Adrenal gland (tissue), 12 donors: ENCODE results near the gene SGPL1. TPM values are rescaled to one million over a fixed set of nuclear protein-coding genes. Genes with fewer than 3 reads are reported as not detected.

Experiments used
- DNase-seq, 7 donors: peaks; one replicate each; pipeline ENCODE4 v3.0.0-alpha.2; 2019 to 2020
- H3K27ac ChIP-seq, 5 donors: fragments of 200-600 bp; sonication (generic) in 4 of 5; 1 replicate in 3 of 5; 2 replicates in 2 of 5; pipeline versions ENCODE4 v1.5.1 to v1.8.0; 2016 to 2020; ENCODE audit warnings: mild to moderate bottlenecking in 1 of 5
- H3K27me3 ChIP-seq: fragments of 200-600 bp; 2 replicates; pipeline ENCODE4 v1.8.0; 2021
- H3K36me3 ChIP-seq, 2 donors: fragments of 200-600 bp; replicated peaks in 1 of 2; 1 replicate in 1 of 2; 2 replicates in 1 of 2; pipeline versions ENCODE4 v1.5.1 to v1.8.0; 2018 to 2022
- H3K4me1 ChIP-seq, 2 donors: fragments of 200-600 bp; replicated peaks in 1 of 2; 1 replicate in 1 of 2; 2 replicates in 1 of 2; pipeline versions ENCODE4 v1.5.1 to v1.8.0; 2018 to 2021
- H3K4me3 ChIP-seq, 4 donors: fragments of 200-600 bp; sonication (generic) in 3 of 4; one replicate each; pipeline ENCODE4 v1.5.1; 2016 to 2018
- H3K9me3 ChIP-seq, 3 donors: fragments of 200-600 bp; sonication (generic) in 1 of 3; replicated peaks in 1 of 3; 1 replicate in 2 of 3; 2 replicates in 1 of 3; pipeline versions ENCODE4 v1.5.1 to v1.8.0; 2016 to 2021
- CTCF ChIP-seq, 6 experiments: fragments of 450-650 bp in 4 of 6; fragments of 200-600 bp in 2 of 6; sonication (generic) in 1 of 6; IDR thresholded peaks; 1 replicate in 5 of 6; 2 replicates in 1 of 6; pipeline versions ENCODE4 v1.5.1 to v1.8.0; 2016 to 2021; ENCODE audit warnings: antibody characterized with exemption in 6 of 6, mild to moderate bottlenecking in 2 of 6, moderate library complexity in 1 of 6
- POLR2A ChIP-seq, 2 donors: fragments of 450-650 bp; IDR thresholded peaks; one replicate each; pipeline ENCODE4 v1.6.1; 2017; ENCODE audit warnings: antibody characterized with exemption in 2 of 2, mild to moderate bottlenecking in 2 of 2, moderate library complexity in 1 of 2
- WGBS, 4 donors: extraction: QIAGEN DNeasy Blood & Tissue Kit in 2 of 4; methylation state at CpG; one replicate each; pipeline versions ENCODE4 v1.1.5 to v1.1.7; 2013 to 2017; 5-methylcytosine and 5-hydroxymethylcytosine counted together
- intact Hi-C, 2 donors: fragments of 100-400 bp; cut with DNase I; formaldehyde crosslinking; loops; one replicate each; pipeline versions ENCODE4 v1.14.1 to v1.15.0; 2022 to 2023
- polyA plus RNA-seq, 3 donors: library from polyadenylated mRNA; stranded (reverse); fragments of 200-250 nt in 2 of 3; fragments of 350-450 nt in 1 of 3; fragmentation: Illumina TruSeq in 1 of 3; extraction: RNeasy Lipid Tissue Mini Kit (QIAGEN cat#74804) in 1 of 3; gene quantifications; one replicate each; pipeline ENCODE4 v1.2.3, GENCODE V29; 2013 to 2014
- total RNA-seq, 9 donors: library from RNA; depleted of rRNA in 4 of 9; stranded (reverse); fragments of >200 nt in 4 of 9; fragments of 120-200 nt in 1 of 9; fragmentation: NEBNext Ultra II Directional in 1 of 9; extraction: Animal tissue kit (Norgen Biotek cat#: 25700) in 1 of 9; gene quantifications; one replicate each; pipeline versions ENCODE4 v1.1.0 to v1.2.4, GENCODE V29; 2013 to 2023
- donor health status: healthy with polysubstance abuse.
- donor health status: Bipolar disorder and iron deficiency.
- donor health status: DM: yes; HTN: yes; CAD: no.
- donor health status: DM: no; HTN: no; CAD: no.
- donor health status: DM: no; HTN: no; CAD: no.
- donor health status: DM: yes; HTN: yes; CAD: no.

Gene SGPL1
- total and polyA plus RNA-seq, 12 donors, result 8.7 to 47.9 (median 33.2) TPM

- Histone ChIP-seq H3K36me3 (no peaks in the 10 kb centered on the region), H3K4me1 (peaks cover 10 to 44% of the 10 kb centered on the region in 2 donors), H3K27me3 (no peaks in the 10 kb centered on the region), H3K9me3 (no peaks in the 10 kb centered on the region), H3K27ac (no peak overlapping the region), H3K4me3 (no peak overlapping the region)
- 91 to 100% (median 97%) methylated on average over 2 of the region's 2 CpGs for WGBS, 4 donors
- DNase-seq, result no peak
- TF ChIP-seq POLR2A (IDR thresholded peaks at IDR 0.05) (no peak), CTCF (IDR thresholded peaks at IDR 0.05) (no peak)
- intact Hi-C loops, result no loop called here
Observed at GRCh38 chr10:70845256-70845655, 29.5 kb downstream of the SGPL1 start.

- H3K27ac ChIP-seq, result no peak overlapping the region
- no peak for TF ChIP-seq CTCF (IDR thresholded peaks at IDR 0.05)
- TF ChIP-seq POLR2A (IDR thresholded peaks at IDR 0.05), result no peak
- no peak overlapping the region for H3K4me3 ChIP-seq
- H3K9me3 ChIP-seq, result no peaks in the 10 kb centered on the region
- intact Hi-C loops, result no loop called here
- 86 to 95% (median 89%) methylated on average over 1 of the region's 1 CpG for WGBS, 4 donors
- H3K4me1 ChIP-seq, result peaks cover 10 to 46% of the 10 kb centered on the region in 2 donors
- H3K27me3 ChIP-seq, result no peaks in the 10 kb centered on the region
- DNase-seq, result no peak
- no peaks in the 10 kb centered on the region for H3K36me3 ChIP-seq
Observed at GRCh38 chr10:70845816-70846215, 30.1 kb downstream of the SGPL1 start.

- intact Hi-C loops, result no loop called here
- Histone ChIP-seq H3K36me3 (peaks cover 0 to 7% of the 10 kb centered on the region in 2 donors), H3K27ac (no peak overlapping the region), H3K27me3 (no peaks in the 10 kb centered on the region), H3K4me1 (peaks cover 10 to 46% of the 10 kb centered on the region in 2 donors), H3K9me3 (no peaks in the 10 kb centered on the region), H3K4me3 (no peak overlapping the region)
- WGBS, 4 donors, result 83 to 90% (median 88%) methylated on average over 2 of the region's 2 CpGs
- TF ChIP-seq POLR2A (IDR thresholded peaks at IDR 0.05), result no peak
- TF ChIP-seq CTCF (IDR thresholded peaks at IDR 0.05), result no peak
- DNase-seq, result no peak
Observed at GRCh38 chr10:70846795-70847194, 31.0 kb downstream of the SGPL1 start.

GRCh38 chr10:70847659-70848360, 32.1 kb downstream of the SGPL1 start:
- Histone ChIP-seq H3K4me3 (no peak overlapping the region), H3K36me3 (peaks cover 0 to 7% of the 10 kb centered on the region in 2 donors), H3K9me3 (no peaks in the 10 kb centered on the region), H3K4me1 (peaks cover 10 to 46% of the 10 kb centered on the region in 2 donors), H3K27ac (no peak overlapping the region), H3K27me3 (no peaks in the 10 kb centered on the region)
- 74 to 93% (median 80%) methylated on average over 1 of the region's 1 CpG for WGBS, 4 donors
- intact Hi-C loops, result no loop called here
- no peak for DNase-seq
- TF ChIP-seq POLR2A (IDR thresholded peaks at IDR 0.05), result no peak
- TF ChIP-seq CTCF (IDR thresholded peaks at IDR 0.05), result no peak
